Hematopoietic multipotent progenitor cell treated with erythropoietin and hydrocortisone succinate and interleukin-3 and kit ligand, for 17 days (in vitro differentiated cells): ENCODE results near the gene HIP1.
"Not testable (repeated sequence)": the region's sequence is repeated elsewhere in the genome, so short reads cannot be mapped to it uniquely, and the experiment has no call there.

Source experiments
- DNase-seq: peaks from one replicate; pipeline ENCODE4 v3.0.0-alpha.2; 2015; ENCODE audit warnings: low spot score

Gene HIP1

DNA sequence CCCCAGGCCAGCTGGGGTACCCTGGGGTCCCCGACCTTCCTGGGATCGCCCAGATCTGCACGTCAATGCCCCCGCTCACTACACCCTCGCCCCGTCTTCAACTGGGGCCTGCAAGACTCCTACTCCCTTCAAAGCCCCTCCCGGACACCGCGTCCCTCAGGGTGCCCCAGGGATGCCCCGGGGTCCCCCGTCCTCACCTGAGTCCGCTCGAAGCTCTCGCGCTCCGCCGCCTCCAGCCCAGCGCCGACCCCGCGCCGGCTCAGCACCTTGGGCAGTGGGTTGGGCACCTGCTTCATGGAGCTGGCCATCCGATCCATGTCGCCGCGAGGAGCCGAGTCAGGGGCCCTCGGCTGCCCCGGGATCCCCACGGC lies at the start of gene HIP1:
HIP1 (minus strand) TSS at position 338 of the 371 bp plus-strand sequence; CDS start at position 317, 21 bp downstream.
- DNase-seq = no peak

DNA sequence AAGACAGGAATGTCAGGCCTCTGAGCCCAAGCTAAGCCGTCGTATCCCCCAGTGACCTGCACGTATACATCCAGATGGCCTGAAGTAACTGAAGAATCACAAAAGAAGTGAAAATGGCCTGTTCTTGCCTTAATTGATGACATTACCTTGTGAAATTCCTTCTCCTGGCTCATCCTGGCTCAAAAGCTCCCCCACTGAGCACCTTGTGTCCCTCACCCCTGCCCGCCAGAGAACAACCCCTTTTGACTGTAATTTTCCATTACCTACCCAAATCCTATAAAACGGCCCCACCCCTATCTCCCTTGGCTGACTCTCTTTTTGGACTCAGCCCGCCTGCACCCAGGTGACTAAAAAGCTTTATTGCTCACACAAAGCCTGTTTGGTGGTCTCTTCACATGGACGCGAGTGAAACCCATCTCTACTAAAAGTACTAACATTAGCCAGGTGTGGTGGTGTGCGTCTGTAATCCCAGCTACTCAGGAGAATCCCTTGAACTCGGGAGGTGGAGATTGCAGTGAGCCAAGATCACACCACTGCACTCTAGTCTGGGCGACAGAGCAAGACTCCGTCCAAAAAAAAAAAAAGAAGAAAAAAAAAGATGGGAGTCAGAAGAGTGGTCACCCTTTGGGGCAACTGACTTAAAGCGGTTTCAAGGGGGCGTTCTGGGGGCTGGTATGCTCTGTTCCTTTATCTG lies 49.6 kb upstream of the HIP1 start:
- not testable (repeated sequence) for DNase-seq

DNA sequence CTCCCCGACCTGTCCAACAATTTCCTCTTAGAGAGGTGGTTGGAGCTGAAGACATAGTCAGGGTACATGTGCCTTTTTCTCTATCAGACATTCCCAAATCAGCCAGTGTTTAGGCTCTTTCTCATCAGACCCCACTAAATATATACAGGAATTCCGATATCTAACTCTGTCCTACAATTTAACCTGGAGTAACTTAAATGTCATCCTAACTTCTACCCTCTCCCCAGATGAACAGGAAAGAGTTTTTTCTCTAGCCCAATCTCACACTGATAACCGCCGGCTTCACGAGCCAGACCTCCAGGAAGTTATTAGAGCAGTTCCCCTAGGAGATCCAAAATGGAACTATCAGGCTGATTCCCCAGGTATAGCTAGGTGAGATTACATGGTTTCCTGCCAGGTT lies 44.3 kb upstream of the HIP1 start:
- not testable (repeated sequence) for DNase-seq

DNA sequence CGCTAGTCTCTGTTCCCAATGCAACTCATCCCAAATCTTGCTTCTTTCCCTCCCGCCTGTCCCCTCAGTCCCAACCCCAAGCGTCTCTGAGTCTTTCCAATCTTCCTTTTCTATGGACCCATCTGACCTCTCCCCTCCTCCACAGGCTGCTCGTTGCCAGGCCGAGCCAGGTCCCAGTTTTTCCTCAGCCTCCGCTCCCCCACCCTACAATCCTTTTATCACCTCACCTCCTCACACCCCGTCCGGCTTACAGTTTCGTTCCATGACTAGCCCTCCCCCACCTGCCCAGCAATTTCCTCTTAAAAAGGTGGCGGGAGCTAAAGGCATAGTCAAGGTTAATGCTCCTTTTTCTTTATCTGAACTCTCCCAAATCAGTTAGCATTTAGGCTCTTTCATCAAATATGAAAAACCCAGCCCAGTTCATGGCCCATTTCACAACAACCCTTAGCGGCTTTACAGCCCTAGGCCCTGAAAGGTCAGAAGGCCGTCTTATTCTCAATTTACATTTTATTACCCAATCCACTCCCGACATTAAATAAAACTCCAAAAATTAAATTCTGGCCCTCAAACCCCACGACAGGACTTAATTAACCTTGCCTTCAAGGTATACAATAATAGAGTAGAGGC lies 42.0 kb upstream of the HIP1 start:
- not testable (repeated sequence) for DNase-seq

DNA sequence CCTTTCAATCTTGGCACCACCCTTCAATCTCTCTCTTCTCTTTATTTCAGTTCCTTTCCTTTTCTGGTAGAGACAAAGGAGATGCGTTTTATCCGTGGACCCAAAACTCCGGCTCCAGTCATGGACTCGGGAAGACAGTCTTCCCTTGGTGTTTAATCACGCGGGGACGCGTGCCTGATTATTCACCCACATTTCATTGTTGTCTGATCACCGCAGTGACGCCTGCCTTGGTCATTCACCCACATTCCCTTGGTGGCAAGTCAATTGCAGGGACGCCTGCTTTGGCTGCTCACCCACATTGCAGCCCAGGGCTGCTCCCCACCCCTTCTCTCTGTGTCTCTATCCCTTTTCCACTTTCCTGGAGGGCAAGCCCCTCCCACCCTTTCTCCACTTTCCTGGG lies 40.8 kb upstream of the HIP1 start:
- DNase-seq = not testable (repeated sequence)

DNA sequence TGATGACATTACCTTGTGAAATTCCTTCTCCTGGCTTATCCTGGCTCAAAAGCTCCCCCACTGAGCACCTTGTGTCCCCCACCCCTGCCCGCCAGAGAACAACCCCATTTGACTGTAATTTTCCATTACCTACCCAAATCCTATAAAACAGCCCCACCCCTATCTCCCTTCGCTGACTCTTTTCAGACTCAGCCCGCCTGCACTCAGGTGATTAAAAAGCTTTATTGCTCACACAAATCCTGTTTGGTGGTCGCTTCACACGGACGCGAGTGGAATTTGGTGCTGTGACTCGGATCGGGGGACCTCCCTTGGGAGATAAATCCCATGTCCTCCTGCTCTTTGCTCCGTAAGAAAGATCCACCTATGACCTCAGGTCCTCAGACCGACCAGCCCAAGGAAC lies 40.3 kb upstream of the HIP1 start:
- DNase-seq = not testable (repeated sequence)

DNA sequence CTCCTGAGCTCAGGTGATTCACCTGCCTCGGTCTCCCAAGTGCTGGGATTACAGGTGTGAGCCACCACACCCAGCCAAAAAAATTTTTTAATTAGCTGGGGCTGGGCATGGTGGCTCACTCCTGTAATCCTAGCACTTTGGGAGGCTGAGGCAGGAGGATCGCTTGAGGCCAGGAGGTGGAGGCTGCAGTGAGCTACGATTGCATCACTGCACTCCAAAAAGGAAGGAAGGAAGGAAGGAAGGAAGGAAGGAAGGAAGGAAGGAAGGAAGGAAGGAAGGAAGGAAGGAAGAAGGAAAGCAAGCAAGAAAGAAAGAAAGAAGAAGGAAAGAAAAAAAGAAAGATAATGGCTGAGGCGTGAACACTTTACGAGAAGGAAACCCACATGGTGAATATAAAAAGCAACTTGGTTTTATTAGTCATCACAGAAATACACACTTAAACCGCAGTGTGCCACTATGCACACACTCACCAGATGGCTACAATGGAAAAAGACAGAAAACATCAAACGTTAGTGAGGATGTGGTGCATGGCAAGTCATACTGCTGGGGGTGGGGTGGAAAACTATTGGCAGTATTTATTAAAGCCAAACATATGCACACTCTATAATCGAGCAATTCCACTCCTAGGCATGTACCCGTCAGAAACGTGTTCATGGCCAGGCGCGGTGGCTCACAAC lies 37.7 kb upstream of the HIP1 start:
- no peak for DNase-seq

DNA sequence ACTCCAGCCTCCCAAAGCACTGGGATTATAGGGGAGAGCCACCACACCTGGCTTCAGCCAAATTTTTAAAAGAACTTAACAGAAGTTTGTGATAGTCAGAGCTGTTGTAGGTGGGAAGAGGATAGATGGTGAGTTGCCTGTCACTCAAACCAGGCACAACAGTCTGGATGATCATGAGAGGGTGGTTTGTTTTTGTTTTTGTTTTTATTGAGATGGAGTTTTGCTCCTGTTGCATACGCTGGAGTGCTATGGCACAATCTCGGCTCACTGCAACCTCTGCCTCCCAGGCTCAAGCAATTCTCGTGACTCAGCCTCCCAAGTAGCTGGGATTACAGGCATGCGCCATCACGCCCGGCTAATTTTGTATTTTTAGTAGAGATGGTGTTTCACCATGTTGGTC lies 35.2 kb upstream of the HIP1 start:
- DNase-seq = not testable (repeated sequence)

DNA sequence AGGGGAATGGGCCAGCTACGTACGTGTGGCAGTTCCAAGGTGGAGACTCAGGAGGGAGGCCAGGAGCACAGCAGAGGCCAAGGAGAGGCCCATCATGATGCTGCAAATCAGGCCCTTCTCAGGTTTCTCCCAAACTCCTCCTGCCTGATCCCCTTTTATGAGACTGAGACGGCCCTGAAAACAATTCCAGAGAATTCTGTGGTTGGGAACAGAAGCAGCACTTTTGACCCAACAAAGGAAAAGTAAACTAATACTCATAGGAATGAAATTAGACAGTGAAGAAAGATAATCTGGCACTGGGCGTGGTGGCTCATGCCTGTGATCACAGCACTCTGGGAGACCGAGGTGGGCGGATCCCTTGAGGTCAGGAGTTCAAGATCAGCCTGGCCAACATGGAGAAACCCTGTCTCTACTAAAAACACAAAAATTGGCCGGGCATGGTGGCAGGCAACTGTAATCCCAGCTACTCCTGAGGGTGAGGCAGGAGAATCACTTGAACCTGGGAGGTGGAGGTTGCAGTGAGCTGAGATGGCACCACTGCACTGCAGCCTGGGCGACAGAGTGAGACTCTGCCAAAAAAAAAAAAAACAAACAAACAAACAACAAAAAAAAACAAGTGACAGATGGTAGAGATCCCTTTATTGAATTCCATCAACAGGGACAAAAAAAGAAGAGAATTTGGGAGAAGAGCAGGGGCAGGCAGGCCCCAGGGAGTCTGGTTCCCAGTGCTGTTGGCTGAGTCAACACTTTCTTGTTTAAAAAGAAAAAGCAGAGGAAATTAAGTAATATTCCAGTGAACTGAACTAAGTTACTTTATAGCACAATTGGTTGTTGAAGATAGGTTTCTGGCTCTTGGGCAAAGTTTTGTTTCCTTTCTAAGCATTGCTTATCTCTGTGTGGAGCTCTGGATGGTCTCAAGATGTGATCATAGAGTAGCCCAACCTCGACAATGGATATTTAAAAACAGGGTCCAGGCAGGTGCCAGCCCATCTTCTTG lies 33.6 kb upstream of the HIP1 start, which contains the start of gene CCL26:
CCL26 (minus strand) TSS at position 131 of the 997 bp plus-strand sequence; CDS start at position 96, 35 bp downstream.
- DNase-seq = no peak

DNA sequence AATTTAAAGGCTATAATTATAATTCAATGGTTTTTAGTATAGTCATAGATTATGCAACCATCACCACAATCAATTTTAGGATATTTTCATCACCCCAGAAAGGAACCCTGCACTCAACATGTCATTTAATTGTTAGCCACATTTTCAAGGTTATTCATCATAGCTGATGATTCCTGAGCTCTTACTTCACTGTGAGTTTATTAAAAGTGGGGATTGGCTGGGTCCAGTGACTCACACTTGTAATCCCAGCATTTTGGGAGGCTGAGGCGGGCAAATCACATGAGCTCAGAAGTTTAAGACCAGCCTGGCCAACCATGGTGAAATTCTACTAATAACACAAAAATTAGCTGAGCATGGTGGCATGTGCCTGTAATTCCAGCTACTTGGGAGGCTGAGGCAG lies 32.5 kb upstream of the HIP1 start:
- no peak for DNase-seq

DNA sequence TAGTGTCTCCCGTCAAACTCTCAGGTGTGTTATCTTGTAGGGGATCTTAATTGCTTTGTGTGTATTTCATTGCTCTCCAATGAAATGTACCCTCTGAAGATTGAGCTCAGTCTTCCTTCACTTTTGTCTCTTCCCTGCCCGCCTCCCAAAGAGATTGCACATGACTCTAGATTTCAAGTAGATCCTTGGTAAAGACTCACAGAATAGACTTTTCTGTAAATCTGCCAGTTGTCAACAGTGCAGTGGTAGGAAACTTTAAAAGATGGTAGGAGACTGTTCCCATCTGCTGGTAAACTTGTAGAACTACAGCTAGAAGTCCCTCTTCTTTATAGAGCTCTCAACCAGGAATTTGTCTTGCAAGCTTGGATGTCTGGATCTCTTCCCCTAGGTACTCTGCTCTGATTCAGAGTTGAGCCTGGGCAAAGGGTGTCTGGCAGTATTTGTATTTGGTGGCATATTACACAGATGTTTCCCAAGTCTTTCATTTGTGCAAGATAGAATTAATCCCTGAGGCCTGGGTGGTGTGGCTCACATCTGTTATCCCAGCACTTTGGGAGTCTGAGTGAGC lies 23.7 kb upstream of the HIP1 start:
- peak; percentile 15 for DNase-seq

DNA sequence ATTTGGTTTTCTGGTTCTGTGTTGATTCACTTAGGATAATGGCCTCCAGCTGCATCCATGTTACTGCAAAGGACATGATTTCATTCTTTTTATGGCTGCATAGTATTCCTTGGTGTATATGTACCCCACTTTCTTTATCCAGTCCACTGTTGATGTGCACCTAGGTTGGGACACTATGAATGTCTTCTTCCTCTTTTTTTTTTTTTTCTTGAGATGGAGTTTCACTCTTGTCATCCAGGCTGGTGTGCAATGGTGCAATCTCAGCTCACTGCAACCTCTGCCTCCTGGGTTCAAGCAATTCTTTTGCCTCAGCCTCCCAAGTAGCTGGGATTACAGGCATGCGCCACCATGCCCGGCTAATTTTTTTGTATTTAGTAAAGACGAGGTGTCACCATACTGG lies 23.1 kb upstream of the HIP1 start:
- not testable (repeated sequence) for DNase-seq

DNA sequence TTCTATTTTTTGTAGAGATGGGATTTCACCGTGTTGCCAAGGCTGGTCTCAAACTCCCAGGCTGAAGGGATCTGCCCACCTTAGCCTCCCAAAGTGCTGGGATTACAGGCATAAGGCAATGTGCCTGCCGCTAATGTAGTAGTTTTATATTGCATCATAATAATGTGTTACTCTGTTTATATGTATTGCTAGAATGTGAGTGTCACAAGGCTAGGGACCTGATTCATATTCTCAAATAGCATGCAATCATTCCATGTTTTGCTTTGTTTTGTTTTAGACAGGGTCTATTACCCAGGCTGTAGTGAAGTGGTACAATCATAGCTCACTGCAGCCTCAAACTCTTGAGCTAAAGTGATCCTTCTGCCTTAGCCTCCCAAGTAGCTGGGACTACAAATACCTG lies 19.8 kb upstream of the HIP1 start:
- DNase-seq = no peak

DNA sequence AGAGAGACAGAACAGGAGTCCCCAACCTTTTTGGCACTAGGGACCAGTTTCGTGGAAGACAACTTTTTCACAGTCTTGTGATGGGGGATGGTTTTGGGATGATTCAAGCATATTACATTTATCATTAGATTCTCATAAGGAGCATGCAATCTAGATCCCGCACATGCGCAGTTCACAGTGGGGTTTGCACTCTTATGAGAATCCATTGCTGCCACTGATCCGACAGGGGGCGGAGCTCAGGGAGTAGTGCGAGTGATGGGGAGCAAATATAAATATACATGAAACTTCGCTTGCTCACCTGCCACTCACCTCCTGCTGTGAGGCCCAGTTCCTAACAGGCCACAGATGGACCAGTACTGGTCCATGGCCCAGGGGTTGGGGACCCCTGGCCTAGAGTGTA lies 19.1 kb upstream of the HIP1 start:
- no peak for DNase-seq

DNA sequence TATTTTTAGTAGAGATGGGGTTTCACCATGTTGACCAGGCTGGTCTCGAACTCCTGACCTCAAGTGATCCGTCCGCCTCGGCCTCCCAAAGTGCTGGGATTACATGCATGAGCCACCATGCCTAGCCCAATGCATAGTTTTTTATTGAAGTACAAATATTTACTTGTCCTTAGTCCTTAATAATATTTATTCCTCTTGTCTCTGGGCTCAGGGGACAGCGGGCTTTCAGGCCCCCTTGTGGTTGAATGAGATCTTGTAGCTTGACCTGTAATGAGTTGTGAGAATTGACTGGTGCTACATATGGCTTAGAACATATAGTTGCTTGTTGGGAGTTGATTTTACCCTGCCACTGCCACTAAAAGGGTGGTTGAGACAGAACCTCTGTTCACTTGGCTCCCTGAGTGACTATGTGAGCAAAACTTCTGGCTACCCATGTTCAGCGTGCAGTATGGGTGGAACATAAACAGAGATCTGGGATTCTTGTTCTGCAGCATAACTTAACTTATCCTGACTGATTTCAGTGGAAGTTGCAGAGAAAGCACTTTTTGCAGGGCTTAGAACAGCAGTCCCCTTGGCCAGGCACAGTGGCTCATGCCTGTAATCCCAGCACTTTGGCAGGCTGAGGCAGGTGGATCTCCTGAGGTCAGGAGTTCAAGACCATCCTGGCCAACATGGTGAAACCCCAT lies 18.4 kb upstream of the HIP1 start:
- no peak for DNase-seq

DNA sequence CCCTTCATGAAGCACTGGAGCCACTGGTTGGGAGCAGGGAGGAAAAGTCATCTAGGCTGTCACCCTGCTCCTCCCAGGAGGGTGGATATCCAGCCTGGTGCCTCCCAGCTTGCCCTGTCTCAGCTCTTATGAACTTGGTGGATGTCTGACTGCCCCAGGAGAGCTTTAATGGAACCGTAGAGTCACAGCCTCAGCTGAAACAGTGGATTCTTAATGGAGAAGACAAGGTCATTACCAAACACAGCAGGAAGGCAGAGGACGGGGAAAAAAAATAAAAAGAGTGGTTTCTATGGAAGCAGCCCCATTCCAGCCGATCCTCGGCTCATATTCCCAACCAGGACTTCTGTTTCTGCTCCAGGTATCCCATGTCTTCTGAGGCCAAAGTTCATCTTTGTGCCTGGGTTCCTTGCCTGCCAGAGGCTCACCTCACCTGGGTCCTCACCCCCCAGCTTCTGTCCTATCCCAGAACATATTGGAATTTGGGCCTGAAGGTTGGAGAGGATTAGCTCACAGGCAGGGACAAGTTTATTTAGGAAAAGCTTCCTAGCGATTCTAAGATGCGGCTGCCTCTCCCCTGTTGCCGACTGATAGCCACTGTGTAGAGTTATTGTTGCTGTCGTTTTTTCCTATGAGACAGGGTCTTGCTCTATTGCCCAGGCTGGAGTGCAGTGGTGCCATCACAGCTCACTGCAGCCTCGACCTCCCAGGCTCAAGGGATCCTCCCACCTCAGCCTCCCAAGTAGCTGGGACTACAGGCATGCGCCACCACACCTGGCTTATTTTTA lies 17.7 kb upstream of the HIP1 start:
- no peak for DNase-seq

DNA sequence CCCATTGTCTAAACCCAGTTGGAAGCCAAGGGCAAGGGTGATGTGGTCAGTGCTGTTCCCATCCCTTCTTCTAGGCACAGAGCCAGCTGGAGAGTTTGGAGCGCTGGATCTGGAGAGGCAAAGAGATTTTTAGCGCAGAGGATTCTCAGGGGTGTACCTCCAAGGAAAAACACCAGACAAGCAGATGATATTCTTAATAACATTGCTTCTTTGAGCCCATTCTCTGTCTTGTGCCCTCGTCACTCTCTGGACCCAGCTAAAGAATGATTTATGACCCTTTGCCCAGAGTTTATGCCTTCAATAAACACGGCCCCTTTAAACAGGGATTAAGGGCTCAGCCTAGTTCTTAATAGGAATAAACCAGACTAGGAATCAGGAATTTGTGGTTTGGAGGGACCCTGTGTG lies 4.7 kb upstream of the HIP1 start:
- DNase-seq = no peak

DNA sequence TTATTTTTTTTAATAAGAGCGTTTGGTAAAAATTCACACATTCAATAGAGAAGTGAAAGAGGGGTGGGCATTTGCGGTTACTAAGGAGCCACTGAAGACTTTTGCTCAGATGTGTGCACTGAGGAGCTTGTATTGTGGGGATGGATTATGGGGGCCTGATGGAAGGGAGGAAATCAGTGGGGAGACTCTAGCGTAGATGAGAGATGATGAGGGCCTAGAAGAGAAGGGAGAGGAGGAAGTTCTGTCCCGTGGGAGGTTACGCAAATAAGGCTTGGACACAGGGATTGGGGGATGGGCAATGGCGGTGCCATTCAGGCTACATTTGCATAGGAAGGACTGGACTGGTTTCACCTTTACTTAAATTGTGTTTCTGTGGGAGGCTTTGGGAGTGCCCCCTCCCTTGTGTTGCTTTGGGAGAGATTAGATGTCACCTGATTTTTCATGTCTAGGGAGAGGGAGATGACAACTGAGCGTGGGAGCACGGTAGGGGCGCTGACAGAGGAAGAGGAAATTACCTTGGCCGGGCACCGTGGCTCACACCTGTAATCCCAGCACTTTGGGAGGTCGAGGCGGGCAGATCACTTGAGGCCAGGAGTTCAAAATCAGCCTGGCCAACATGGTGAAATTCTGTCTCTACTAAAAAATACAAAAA lies 2.2 kb upstream of the HIP1 start:
- no peak for DNase-seq

DNA sequence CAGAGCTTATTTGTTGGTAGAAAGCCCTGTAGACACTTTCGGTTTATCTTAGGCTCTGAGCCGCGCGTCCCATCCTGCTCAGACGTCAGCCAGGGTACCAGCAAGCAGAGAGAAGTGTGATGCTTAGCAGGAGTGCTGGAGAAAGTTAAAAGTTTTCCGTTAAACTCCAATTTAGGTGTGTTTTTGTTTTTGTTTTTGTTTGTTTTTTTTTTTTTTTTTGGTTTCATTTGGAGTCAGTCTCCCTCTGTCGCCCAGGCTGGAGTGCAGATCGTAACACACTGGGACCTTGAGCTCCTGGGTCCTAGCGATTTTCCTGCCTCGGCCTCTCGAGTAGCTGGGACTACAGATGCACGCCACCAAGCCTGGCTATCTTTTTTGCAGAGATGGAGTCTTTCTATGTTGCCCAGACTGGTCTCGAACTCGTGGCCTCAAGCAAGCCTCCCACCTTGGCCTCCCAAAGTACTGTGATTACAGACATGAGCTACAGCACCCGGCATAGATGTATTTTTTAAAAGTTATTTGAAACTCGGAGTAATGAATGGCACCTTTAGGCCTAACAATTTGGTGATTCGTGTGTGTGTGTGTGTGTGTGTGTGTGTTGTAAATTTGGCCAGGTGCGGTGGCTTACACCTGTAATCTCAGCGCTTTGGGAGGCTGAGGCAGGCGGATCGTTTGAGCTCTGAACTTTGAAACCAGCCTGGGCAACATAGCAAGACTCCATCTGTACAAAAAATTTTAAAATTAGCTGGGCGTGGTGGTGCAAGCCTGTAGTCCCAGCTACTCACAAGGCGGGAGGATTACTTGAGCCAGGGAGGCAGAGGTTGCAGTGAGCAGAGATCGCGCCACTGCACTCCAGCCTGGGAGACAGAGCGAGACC lies 1.3 kb upstream of the HIP1 start:
- DNase-seq = no peak
